ENCODE measurements around the gene ATP10A.

DNA sequence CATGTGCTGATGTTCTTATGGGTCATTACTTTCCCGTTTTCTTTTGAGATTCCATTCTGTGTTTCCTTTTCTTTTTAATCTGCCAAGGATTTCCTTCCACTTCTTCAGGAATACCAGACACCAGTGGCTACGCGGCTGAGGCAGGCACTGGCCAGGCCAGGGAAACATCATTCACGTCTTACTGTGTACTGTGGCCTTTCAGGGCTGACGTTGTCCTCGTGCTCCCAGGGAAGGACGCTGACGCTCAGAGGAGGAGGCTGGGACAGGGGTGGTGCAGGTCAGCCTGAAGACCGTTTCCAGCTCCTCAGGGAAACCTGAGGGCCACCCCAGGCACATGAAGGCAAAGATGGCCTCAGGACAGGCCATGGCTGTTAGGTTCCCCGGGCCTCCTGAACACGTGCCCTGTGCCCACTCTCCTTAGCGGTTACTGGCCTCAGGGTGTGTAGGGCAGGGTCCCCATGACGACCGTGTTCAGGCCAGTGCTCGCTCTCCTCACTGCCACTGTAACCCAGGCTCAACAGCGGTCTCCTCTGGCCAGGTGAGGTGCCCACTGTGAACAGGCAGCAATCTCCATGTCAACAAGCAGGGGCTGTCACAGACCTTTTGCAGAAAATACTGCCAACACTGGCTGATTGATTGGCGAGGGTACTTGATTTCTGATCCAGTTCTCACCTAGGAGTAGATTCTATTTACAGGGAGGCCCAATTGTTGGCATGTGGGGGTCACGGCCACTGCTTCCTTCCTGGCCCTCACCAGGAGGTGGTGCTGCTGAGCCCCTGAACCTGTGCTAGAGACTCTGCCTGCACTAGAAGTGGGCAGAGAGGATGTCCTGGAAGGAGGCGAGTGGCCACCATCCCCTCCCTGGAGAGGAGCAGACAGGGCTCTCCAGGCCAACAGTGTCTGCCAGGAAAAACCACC is 169.5 kb downstream of the ATP10A start:
- TF ChIP-seq, protein P1, sequence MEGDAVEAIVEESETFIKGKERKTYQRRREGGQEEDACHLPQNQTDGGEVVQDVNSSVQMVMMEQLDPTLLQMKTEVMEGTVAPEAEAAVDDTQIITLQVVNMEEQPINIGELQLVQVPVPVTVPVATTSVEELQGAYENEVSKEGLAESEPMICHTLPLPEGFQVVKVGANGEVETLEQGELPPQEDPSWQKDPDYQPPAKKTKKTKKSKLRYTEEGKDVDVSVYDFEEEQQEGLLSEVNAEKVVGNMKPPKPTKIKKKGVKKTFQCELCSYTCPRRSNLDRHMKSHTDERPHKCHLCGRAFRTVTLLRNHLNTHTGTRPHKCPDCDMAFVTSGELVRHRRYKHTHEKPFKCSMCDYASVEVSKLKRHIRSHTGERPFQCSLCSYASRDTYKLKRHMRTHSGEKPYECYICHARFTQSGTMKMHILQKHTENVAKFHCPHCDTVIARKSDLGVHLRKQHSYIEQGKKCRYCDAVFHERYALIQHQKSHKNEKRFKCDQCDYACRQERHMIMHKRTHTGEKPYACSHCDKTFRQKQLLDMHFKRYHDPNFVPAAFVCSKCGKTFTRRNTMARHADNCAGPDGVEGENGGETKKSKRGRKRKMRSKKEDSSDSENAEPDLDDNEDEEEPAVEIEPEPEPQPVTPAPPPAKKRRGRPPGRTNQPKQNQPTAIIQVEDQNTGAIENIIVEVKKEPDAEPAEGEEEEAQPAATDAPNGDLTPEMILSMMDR (IDR thresholded peaks at IDR 0.05): peak; percentile 39
- TF ChIP-seq JUND (IDR thresholded peaks at IDR 0.05) (no peak), POLR2AphosphoS5 (IDR thresholded peaks at IDR 0.05; ENCODE audit: low read depth, low read length) (no peak), RAD21 (IDR thresholded peaks at IDR 0.05; ENCODE audit: low read length) (peak; percentile 59), GABPA (IDR thresholded peaks at IDR 0.05; ENCODE audit: low read depth) (no peak), MXI1 (IDR thresholded peaks at IDR 0.05; ENCODE audit: low read depth, low read length) (no peak), RCOR1 (IDR thresholded peaks at IDR 0.05; ENCODE audit: low read length) (no peak), RFX5 (IDR thresholded peaks at IDR 0.05; ENCODE audit: low read length) (no peak)
- TF ChIP-seq, protein P2, sequence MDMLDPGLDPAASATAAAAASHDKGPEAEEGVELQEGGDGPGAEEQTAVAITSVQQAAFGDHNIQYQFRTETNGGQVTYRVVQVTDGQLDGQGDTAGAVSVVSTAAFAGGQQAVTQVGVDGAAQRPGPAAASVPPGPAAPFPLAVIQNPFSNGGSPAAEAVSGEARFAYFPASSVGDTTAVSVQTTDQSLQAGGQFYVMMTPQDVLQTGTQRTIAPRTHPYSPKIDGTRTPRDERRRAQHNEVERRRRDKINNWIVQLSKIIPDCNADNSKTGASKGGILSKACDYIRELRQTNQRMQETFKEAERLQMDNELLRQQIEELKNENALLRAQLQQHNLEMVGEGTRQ (IDR thresholded peaks at IDR 0.05; ENCODE audit: borderline replicate concordance, low read depth, low read length): no peak
